ENCODE data around the gene MSH2. TPM values are rescaled to one million over a fixed set of nuclear protein-coding genes. Genes with fewer than 3 reads are reported as not detected.
"Not testable (repeated sequence)": the region's sequence is repeated elsewhere in the genome, so short reads cannot be mapped to it uniquely, and the experiment has no call there.

Gene MSH2
- total and polyA plus RNA-seq, 3 donors from 2014 or later, result 23.5 to 25.3 (median 24.3) TPM

- no peak for DNase-seq
- no peak for TF ChIP-seq POLR2A (IDR thresholded peaks at IDR 0.05)
- TF ChIP-seq CTCF (IDR thresholded peaks at IDR 0.05), result peak in 2 of 3 experiments; percentile 7 to 51
- intact Hi-C loops (cut with DNase I; ENCODE audit: low total_unique reads), result loop anchor here (10.0 kb wide), 1 partner anchor 328 kb away; no protein-coding TSS in a partner anchor
- H3K9me3 ChIP-seq, result no peaks in the 10 kb centered on the region
- 32 to 39% methylated on average over 4 of the region's 4 CpGs for WGBS, 2 donors
- no peak overlapping the region for H3K4me3 ChIP-seq
- H3K27me3 ChIP-seq, result no peaks in the 10 kb centered on the region
- H3K4me1 ChIP-seq, result peaks cover 3% of the 10 kb centered on the region
- H3K36me3 ChIP-seq (ENCODE audit: low read depth, missing control alignments), result no peaks in the 10 kb centered on the region
- H3K27ac ChIP-seq, result no peak overlapping the region
Measured at GRCh38 chr2:47437287-47437686, 34.3 kb downstream of the MSH2 start.

GRCh38 chr2:47438106-47438505 lies 35.1 kb downstream of the MSH2 start:
- no peak for TF ChIP-seq CTCF (IDR thresholded peaks at IDR 0.05)
- TF ChIP-seq POLR2A (IDR thresholded peaks at IDR 0.05), result no peak
- WGBS, 2 donors, result 73 to 79% methylated on average over 3 of the region's 3 CpGs
- peaks cover 3% of the 10 kb centered on the region for H3K4me1 ChIP-seq
- no peak for DNase-seq
- no peaks in the 10 kb centered on the region for H3K36me3 ChIP-seq (ENCODE audit: low read depth, missing control alignments)
- intact Hi-C loops (cut with DNase I; ENCODE audit: low total_unique reads), result loop anchor here (10.0 kb wide), 1 partner anchor 327 kb away; no protein-coding TSS in a partner anchor
- no peak overlapping the region for H3K4me3 ChIP-seq
- H3K27ac ChIP-seq, result no peak overlapping the region
- H3K9me3 ChIP-seq, result no peaks in the 10 kb centered on the region
- H3K27me3 ChIP-seq, result no peaks in the 10 kb centered on the region

- Histone ChIP-seq H3K27ac (no peak overlapping the region), H3K4me1 (peaks cover 3% of the 10 kb centered on the region), H3K9me3 (no peaks in the 10 kb centered on the region), H3K4me3 (no peak overlapping the region), H3K36me3 (ENCODE audit: low read depth, missing control alignments) (no peaks in the 10 kb centered on the region), H3K27me3 (no peaks in the 10 kb centered on the region)
- TF ChIP-seq POLR2A (IDR thresholded peaks at IDR 0.05) (no peak), CTCF (IDR thresholded peaks at IDR 0.05) (no peak)
- DNase-seq, result no peak
- intact Hi-C loops (cut with DNase I; ENCODE audit: low total_unique reads), result loop anchor here (10.0 kb wide), 1 partner anchor 326 kb away; no protein-coding TSS in a partner anchor
- 96 to 98% methylated on average over 2 of the region's 2 CpGs for WGBS, 2 donors
Measured at GRCh38 chr2:47438783-47439182, 35.8 kb downstream of the MSH2 start.

GRCh38 chr2:47451790-47452189 lies 48.8 kb downstream of the MSH2 start:
- no peak for DNase-seq
- Histone ChIP-seq H3K27me3 (no peaks in the 10 kb centered on the region), H3K4me1 (no peaks in the 10 kb centered on the region), H3K9me3 (no peaks in the 10 kb centered on the region), H3K36me3 (ENCODE audit: low read depth, missing control alignments) (no peaks in the 10 kb centered on the region), H3K27ac (no peak overlapping the region), H3K4me3 (no peak overlapping the region)
- intact Hi-C loops (cut with DNase I; ENCODE audit: low total_unique reads), result no loop called here
- no peak for TF ChIP-seq CTCF (IDR thresholded peaks at IDR 0.05)

- Histone ChIP-seq H3K9me3 (no peaks in the 10 kb centered on the region), H3K4me3 (no peak overlapping the region), H3K36me3 (ENCODE audit: low read depth, missing control alignments) (no peaks in the 10 kb centered on the region), H3K27me3 (no peaks in the 10 kb centered on the region), H3K27ac (no peak overlapping the region), H3K4me1 (no peaks in the 10 kb centered on the region)
- 76 to 77% methylated on average over 2 of the region's 2 CpGs for WGBS, 2 donors
- TF ChIP-seq POLR2A (IDR thresholded peaks at IDR 0.05), result no peak
- TF ChIP-seq CTCF (IDR thresholded peaks at IDR 0.05), result no peak
- intact Hi-C loops (cut with DNase I; ENCODE audit: low total_unique reads), result no loop called here
- DNase-seq, result no peak
Measured at GRCh38 chr2:47452761-47453160, 49.8 kb downstream of the MSH2 start.

GRCh38 chr2:47454818-47455217 lies 51.9 kb downstream of the MSH2 start:
- WGBS, 2 donors, result 95 to 99% methylated on average over 5 of the region's 5 CpGs
- H3K36me3 ChIP-seq (ENCODE audit: low read depth, missing control alignments); H3K27ac ChIP-seq; H3K27me3 ChIP-seq; DNase-seq; H3K4me1 ChIP-seq; H3K9me3 ChIP-seq; intact Hi-C loops (cut with DNase I; ENCODE audit: low total_unique reads); H3K4me3 ChIP-seq: not testable (repeated sequence)
